K562 (cell line): ENCODE measurements around the gene ATL3. TPM values are rescaled to one million over a fixed set of nuclear protein-coding genes. Genes with fewer than 3 reads are reported as not detected.

Experiments used
- ATF1 ChIP-seq, 2 experiments: fragments of 450-650 bp in 1 of 2; IDR thresholded peaks; 2 replicates each; pipeline ENCODE4 v1.6.1; 2016; ENCODE audit warnings: missing compliant biosample characterization in 1 of 2, missing genetic modification characterization in 1 of 2
- ELF4 ChIP-seq: fragments of 450-650 bp; formaldehyde crosslinking; IDR thresholded peaks from 2 replicates; pipeline ENCODE4 v1.4.0; 2022; ENCODE audit warnings: missing genetic modification characterization
- IRF9 ChIP-seq: fragments of 450-650 bp; IDR thresholded peaks from 2 replicates; pipeline ENCODE4 v1.6.1; 2016; ENCODE audit warnings: missing biosample characterization, missing genetic modification characterization
- MGA ChIP-seq: fragments of 450-650 bp; IDR thresholded peaks from 2 replicates; pipeline ENCODE4 v1.6.1; 2016; ENCODE audit warnings: mild to moderate bottlenecking, moderate library complexity
- MNT ChIP-seq, 2 experiments: fragments of 450-650 bp; conservative IDR thresholded peaks; 2 replicates each; pipeline ENCODE4 v1.6.1; 2017; ENCODE audit warnings: mild to moderate bottlenecking in 2 of 2, moderate library complexity in 2 of 2
- NRF1 ChIP-seq, 2 experiments: fragments of 450-650 bp; IDR thresholded peaks in 1 of 2; conservative IDR thresholded peaks in 1 of 2; 2 replicates each; pipeline ENCODE4 v1.6.1; 2014; ENCODE audit warnings: mild to moderate bottlenecking in 2 of 2
- PREB ChIP-seq: sonication (generic); formaldehyde crosslinking; IDR thresholded peaks from 2 replicates; pipeline ENCODE4 v1.8.1; 2023; ENCODE audit warnings: mild to moderate bottlenecking, missing genetic modification reagents
- RBBP5 ChIP-seq: fragments of 200-600 bp; sonication (generic); IDR thresholded peaks from 2 replicates; pipeline ENCODE4 v1.6.1; 2012; ENCODE audit warnings: borderline replicate concordance, mild to moderate bottlenecking, low read length, control low read depth, inconsistent platforms; ENCODE audit not compliant: insufficient read depth, poor library complexity, severe bottlenecking
- ZNF436 ChIP-seq: fragments of 250-450, 450-650 bp; sonication (Bioruptor Pico); formaldehyde crosslinking; IDR thresholded peaks from 2 replicates; pipeline ENCODE4 v1.7.0; 2020; ENCODE audit warnings: mild to moderate bottlenecking
- ZNF445 ChIP-seq: fragments of 250-450 bp; sonication (Bioruptor Pico); IDR thresholded peaks from 2 replicates; pipeline ENCODE4 v1.4.0; 2020; ENCODE audit warnings: low read depth, mild to moderate bottlenecking, moderate library complexity
- ZNF75A ChIP-seq: fragments of 450-650 bp; formaldehyde crosslinking; IDR thresholded peaks from 2 replicates; pipeline ENCODE4 v1.4.0; 2020; ENCODE audit warnings: mild to moderate bottlenecking
- polyA plus RNA-seq, 8 experiments: library from polyadenylated mRNA; depleted of rRNA in 4 of 8; stranded (reverse) in 5 of 8; unstranded in 3 of 8; fragments of >200 nt; fragmentation: Nextera tagmentation in 2 of 8; fragmentation: Illumina TruSeq in 1 of 8; extraction: Ambion mirVana in 2 of 8; extraction: Trizol in 1 of 8; gene quantifications; 2 replicates each; pipeline versions ENCODE4 v1.2.1 to v1.2.3, GENCODE V29; 2011 to 2014; ENCODE audit warnings: inconsistent platforms in 1 of 8, missing spikeins in 1 of 8
- total RNA-seq, 7 experiments: library from RNA; depleted of rRNA in 6 of 7; stranded (reverse); fragments of >200 nt in 6 of 7; fragmentation: Illumina TruSeq in 2 of 7; extraction: Trizol in 2 of 7; gene quantifications; 2 replicates each; pipeline versions ENCODE4 v1.2.1 to v1.2.3, GENCODE V29; 2011 to 2021; ENCODE audit warnings: low replicate concordance in 1 of 7

Gene ATL3
- total and polyA plus RNA-seq, 9 of the 15 experiments (the other 6 are each of a cell fraction or from before 2014, with no cell fraction given) = 18.2 to 39.8 (median 23.9) TPM

- TF ChIP-seq MGA = peak; percentile 46
- peak; percentile 100 for TF ChIP-seq NRF1 (conservative IDR thresholded peaks at IDR 0.05 in 1 of 2, IDR thresholded peaks at IDR 0.05 in 1 of 2)
- TF ChIP-seq ATF1 (CRISPR knock-in tag; IDR thresholded peaks at IDR 0.05) = no peak
- peak; percentile 33; the same call in 1 of the 2 replicates for TF ChIP-seq ATF1 (tag; IDR thresholded peaks at IDR 0.05)
- peak; percentile 83 for TF ChIP-seq ZNF75A
- 0 out of 2 replicates have a peak, but pooled peaks have one; percentile 36 for TF ChIP-seq IRF9
- 0 out of 2 replicates have a peak, but pooled peaks have one; percentile 68 for TF ChIP-seq PREB (CRISPR knock-in tag)
- TF ChIP-seq ELF4 = no peak
- TF ChIP-seq MNT (conservative IDR thresholded peaks at IDR 0.05) = peak; percentile 42 to 70; a peak in 3 of 4 replicates
- TF ChIP-seq ZNF436 (CRISPR knock-in tag) = no peak
- TF ChIP-seq RBBP5 = peak; percentile 79
- no peak for TF ChIP-seq ZNF445 (CRISPR knock-in tag)
Measured at GRCh38 chr11:63681321-63682065, 10.3 kb upstream of the ATL3 start, which contains the start of gene RTN3 (continued).
